GM23338 (cell line): ENCODE measurements around the gene GPI. TPM values are rescaled to one million over a fixed set of nuclear protein-coding genes. Genes with fewer than 3 reads are reported as not detected.

Experiments
- ATAC-seq: fragments of 200-7000 bp; cut with Tn5 transposase; 3 replicates; pipeline ENCODE4 v1.9.1; 2020
- DNase-seq: peaks from one replicate; pipeline ENCODE4 v3.0.0-alpha.2; 2015; ENCODE audit warnings: low spot score
- H2AFZ ChIP-seq: fragments of 200-600 bp; sonication (generic); 2 replicates; pipeline ENCODE4 v1.8.0; 2016; ENCODE audit warnings: antibody characterized with exemption, mild to moderate bottlenecking, moderate library complexity
- H3F3A ChIP-seq: fragments of 200-600 bp; sonication (generic); replicated peaks from 2 replicates; pipeline ENCODE4 v1.8.0; 2017; ENCODE audit warnings: antibody characterized with exemption, mixed run types, low read depth
- H3K27ac ChIP-seq: fragments of 200-600 bp; sonication (generic); 2 replicates; pipeline ENCODE4 v1.6.1; 2016; ENCODE audit warnings: low read depth
- H3K27me3 ChIP-seq: fragments of 200-600 bp; sonication (generic); 2 replicates; pipeline ENCODE4 v1.8.0; 2016; ENCODE audit warnings: mild to moderate bottlenecking, mixed run types, moderate library complexity; ENCODE audit not compliant: insufficient read depth
- H3K36me3 ChIP-seq: fragments of 200-600 bp; sonication (generic); 2 replicates; pipeline ENCODE4 v1.8.0; 2016; ENCODE audit warnings: mild to moderate bottlenecking; ENCODE audit not compliant: insufficient read depth
- H3K4me1 ChIP-seq: fragments of 200-600 bp; sonication (generic); 2 replicates; pipeline ENCODE4 v1.8.0; 2016; ENCODE audit warnings: mild to moderate bottlenecking, moderate library complexity; ENCODE audit not compliant: insufficient read depth
- H3K4me2 ChIP-seq: fragments of 200-600 bp; sonication (generic); 2 replicates; pipeline ENCODE4 v1.7.1; 2017; ENCODE audit warnings: mixed run types
- H3K4me3 ChIP-seq: fragments of 200-600 bp; sonication (generic); 2 replicates; pipeline ENCODE4 v1.6.1; 2016; ENCODE audit warnings: mixed run types
- H3K79me2 ChIP-seq: fragments of 200-600 bp; sonication (generic); replicated peaks from 2 replicates; pipeline ENCODE4 v1.8.0; 2017; ENCODE audit warnings: mild to moderate bottlenecking; ENCODE audit not compliant: insufficient read depth
- H3K9me2 ChIP-seq: fragments of 200-600 bp; sonication (generic); 2 replicates; pipeline ENCODE4 v1.8.0; 2017; ENCODE audit not compliant: insufficient read depth
- H4K20me1 ChIP-seq: fragments of 200-600 bp; sonication (generic); replicated peaks from 2 replicates; pipeline ENCODE4 v1.8.0; 2017; ENCODE audit warnings: mild to moderate bottlenecking; ENCODE audit not compliant: insufficient read depth
- H3K27ac Mint-ChIP-seq: 2 replicates; pipeline ENCODE4 v1.8.0; 2020; ENCODE audit warnings: inconsistent platforms, mild to moderate bottlenecking, moderate library complexity, mixed read lengths
- H3K27me3 Mint-ChIP-seq: 3 replicates; pipeline ENCODE4 v1.8.0; 2022; ENCODE audit warnings: low read depth, mild to moderate bottlenecking, moderate library complexity, mixed read lengths, inconsistent platforms; ENCODE audit not compliant: insufficient read depth, poor library complexity
- H3K36me3 Mint-ChIP-seq: 3 replicates; pipeline ENCODE4 v1.8.0; 2021; ENCODE audit warnings: low read depth, mild to moderate bottlenecking, inconsistent platforms, moderate library complexity, mixed read lengths
- H3K4me1 Mint-ChIP-seq: 3 replicates; pipeline ENCODE4 v1.8.0; 2020; ENCODE audit warnings: mild to moderate bottlenecking, inconsistent platforms, mixed read lengths
- H3K4me3 Mint-ChIP-seq: 3 replicates; pipeline ENCODE4 v1.8.0; 2021; ENCODE audit warnings: moderate library complexity, mild to moderate bottlenecking, inconsistent platforms, mixed read lengths
- H3K9me3 Mint-ChIP-seq: 3 replicates; pipeline ENCODE4 v1.8.0; 2020; ENCODE audit warnings: moderate library complexity, mild to moderate bottlenecking, inconsistent platforms, mixed read lengths
- JUNB ChIP-seq: IDR thresholded peaks from one replicate; pipeline ENCODE4 v1.6.1; 2016; ENCODE audit warnings: antibody characterized with exemption; ENCODE audit not compliant: unreplicated experiment
- NANOG ChIP-seq: IDR thresholded peaks from 2 replicates; pipeline ENCODE4 v1.6.1; 2016; ENCODE audit warnings: antibody characterized with exemption, borderline replicate concordance
- POLR2AphosphoS5 ChIP-seq: IDR thresholded peaks from 2 replicates; pipeline ENCODE4 v1.6.1; 2016; ENCODE audit warnings: antibody characterized with exemption, low read depth
- polyA plus RNA-seq: library from polyadenylated mRNA; unstranded; fragments of >200 nt; fragmentation: Nextera tagmentation; extraction: Ambion mirVana; gene quantifications from 2 replicates; pipeline ENCODE4 v1.2.1, GENCODE V29; 2016
- total RNA-seq: library from RNA; depleted of rRNA; stranded (reverse); fragments of >200 nt; shearing (Covaris generic); gene quantifications from 2 replicates; pipeline ENCODE4 v1.2.3, GENCODE V29; 2014
- TF ChIP-seq, protein P1 (sequence below): IDR thresholded peaks from one replicate; pipeline ENCODE4 v1.6.1; 2018; ENCODE audit warnings: antibody characterized with exemption; ENCODE audit not compliant: unreplicated experiment
- TF ChIP-seq, protein P2 (sequence below), 2 experiments: fragments of 200-600 bp in 1 of 2; sonication (generic) in 1 of 2; conservative IDR thresholded peaks; 2 replicates each; pipeline versions ENCODE4 v1.5.1 to v1.6.1; 2016 to 2017; ENCODE audit warnings: antibody characterized with exemption in 2 of 2, low read depth in 2 of 2, mild to moderate bottlenecking in 2 of 2, moderate library complexity in 1 of 2
- TF ChIP-seq, protein P3 (sequence below): IDR thresholded peaks from 2 replicates; pipeline ENCODE4 v1.6.1; 2016; ENCODE audit warnings: antibody characterized with exemption
- TF ChIP-seq, protein P4 (sequence below): fragments of 250-450 bp; sonication (Bioruptor Pico); IDR thresholded peaks from 2 replicates; pipeline ENCODE4 v1.5.0; 2020; ENCODE audit warnings: mild to moderate bottlenecking, moderate library complexity

Gene GPI
- total and polyA plus RNA-seq, 2 experiments from 2014 or later: 136 to 327 TPM

DNA sequence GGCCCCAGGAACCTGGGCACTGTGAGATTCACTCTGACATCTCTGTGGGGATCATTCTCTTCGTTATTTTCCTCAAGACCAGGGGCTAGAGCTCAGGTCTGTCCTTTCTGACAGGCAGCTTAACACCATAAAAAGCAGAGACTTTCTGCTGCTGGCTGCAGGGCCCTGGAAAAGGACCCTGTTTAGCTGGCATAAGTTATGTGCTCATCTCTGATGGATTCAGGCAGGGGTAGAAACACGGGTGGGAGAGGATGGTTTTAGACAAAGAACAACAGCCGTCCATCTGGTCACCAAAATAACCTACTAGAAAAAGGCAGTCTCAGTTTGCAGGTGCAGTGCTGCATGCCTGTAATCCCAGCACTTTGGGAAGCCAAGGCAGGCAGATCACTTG lies 2.3 kb upstream of the GPI start (continued):
- TF ChIP-seq, protein P1, sequence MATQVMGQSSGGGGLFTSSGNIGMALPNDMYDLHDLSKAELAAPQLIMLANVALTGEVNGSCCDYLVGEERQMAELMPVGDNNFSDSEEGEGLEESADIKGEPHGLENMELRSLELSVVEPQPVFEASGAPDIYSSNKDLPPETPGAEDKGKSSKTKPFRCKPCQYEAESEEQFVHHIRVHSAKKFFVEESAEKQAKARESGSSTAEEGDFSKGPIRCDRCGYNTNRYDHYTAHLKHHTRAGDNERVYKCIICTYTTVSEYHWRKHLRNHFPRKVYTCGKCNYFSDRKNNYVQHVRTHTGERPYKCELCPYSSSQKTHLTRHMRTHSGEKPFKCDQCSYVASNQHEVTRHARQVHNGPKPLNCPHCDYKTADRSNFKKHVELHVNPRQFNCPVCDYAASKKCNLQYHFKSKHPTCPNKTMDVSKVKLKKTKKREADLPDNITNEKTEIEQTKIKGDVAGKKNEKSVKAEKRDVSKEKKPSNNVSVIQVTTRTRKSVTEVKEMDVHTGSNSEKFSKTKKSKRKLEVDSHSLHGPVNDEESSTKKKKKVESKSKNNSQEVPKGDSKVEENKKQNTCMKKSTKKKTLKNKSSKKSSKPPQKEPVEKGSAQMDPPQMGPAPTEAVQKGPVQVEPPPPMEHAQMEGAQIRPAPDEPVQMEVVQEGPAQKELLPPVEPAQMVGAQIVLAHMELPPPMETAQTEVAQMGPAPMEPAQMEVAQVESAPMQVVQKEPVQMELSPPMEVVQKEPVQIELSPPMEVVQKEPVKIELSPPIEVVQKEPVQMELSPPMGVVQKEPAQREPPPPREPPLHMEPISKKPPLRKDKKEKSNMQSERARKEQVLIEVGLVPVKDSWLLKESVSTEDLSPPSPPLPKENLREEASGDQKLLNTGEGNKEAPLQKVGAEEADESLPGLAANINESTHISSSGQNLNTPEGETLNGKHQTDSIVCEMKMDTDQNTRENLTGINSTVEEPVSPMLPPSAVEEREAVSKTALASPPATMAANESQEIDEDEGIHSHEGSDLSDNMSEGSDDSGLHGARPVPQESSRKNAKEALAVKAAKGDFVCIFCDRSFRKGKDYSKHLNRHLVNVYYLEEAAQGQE: no peak
- TF ChIP-seq NANOG: no peak

DNA sequence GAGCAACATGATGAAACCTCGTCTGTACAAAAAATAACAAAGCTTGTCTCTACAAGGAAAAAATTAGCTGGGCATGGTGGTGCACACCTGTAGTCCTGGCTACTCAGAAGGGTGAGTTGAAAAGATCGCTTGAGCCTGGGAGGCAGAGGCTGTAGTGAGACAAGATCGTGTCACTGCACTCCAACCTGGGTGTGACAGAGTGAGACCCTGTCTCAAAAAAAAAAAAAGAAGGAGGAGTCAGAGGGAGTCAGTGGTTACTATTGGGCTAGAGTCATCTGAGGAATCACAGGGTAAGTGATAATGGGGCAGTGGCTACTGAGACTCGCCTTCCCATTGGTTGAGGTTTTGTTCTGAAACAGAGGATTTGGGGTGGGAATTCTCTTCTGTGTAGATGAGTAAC lies 1.9 kb upstream of the GPI start:
- H3K79me2 ChIP-seq: peaks cover 21% of the 10 kb centered on the region
- peak overlapping the region; percentile 70; the same call in 1 of the 2 replicates for H3K27ac Mint-ChIP-seq
- H3K27me3 Mint-ChIP-seq: peaks cover 36% of the 10 kb centered on the region
- no peaks in the 10 kb centered on the region for H3K27me3 ChIP-seq
- H3K36me3 Mint-ChIP-seq: peaks cover 30% of the 10 kb centered on the region
- no peaks in the 10 kb centered on the region for H3K9me2 ChIP-seq
- no peak for TF ChIP-seq POLR2AphosphoS5
- TF ChIP-seq, protein P2, sequence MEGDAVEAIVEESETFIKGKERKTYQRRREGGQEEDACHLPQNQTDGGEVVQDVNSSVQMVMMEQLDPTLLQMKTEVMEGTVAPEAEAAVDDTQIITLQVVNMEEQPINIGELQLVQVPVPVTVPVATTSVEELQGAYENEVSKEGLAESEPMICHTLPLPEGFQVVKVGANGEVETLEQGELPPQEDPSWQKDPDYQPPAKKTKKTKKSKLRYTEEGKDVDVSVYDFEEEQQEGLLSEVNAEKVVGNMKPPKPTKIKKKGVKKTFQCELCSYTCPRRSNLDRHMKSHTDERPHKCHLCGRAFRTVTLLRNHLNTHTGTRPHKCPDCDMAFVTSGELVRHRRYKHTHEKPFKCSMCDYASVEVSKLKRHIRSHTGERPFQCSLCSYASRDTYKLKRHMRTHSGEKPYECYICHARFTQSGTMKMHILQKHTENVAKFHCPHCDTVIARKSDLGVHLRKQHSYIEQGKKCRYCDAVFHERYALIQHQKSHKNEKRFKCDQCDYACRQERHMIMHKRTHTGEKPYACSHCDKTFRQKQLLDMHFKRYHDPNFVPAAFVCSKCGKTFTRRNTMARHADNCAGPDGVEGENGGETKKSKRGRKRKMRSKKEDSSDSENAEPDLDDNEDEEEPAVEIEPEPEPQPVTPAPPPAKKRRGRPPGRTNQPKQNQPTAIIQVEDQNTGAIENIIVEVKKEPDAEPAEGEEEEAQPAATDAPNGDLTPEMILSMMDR (conservative IDR thresholded peaks at IDR 0.05; ENCODE audit: low read depth in 2 of 2): no peak
- no peak for TF ChIP-seq NANOG
- TF ChIP-seq JUNB: no peak
- TF ChIP-seq, protein P3, sequence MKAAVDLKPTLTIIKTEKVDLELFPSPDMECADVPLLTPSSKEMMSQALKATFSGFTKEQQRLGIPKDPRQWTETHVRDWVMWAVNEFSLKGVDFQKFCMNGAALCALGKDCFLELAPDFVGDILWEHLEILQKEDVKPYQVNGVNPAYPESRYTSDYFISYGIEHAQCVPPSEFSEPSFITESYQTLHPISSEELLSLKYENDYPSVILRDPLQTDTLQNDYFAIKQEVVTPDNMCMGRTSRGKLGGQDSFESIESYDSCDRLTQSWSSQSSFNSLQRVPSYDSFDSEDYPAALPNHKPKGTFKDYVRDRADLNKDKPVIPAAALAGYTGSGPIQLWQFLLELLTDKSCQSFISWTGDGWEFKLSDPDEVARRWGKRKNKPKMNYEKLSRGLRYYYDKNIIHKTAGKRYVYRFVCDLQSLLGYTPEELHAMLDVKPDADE: no peak
- peaks cover 28% of the 10 kb centered on the region for H3F3A ChIP-seq
- H2AFZ ChIP-seq: no peak overlapping the region
- H3K4me2 ChIP-seq: no peak overlapping the region
- no peak overlapping the region for H3K4me3 ChIP-seq
- H3K9me3 Mint-ChIP-seq: no peaks in the 10 kb centered on the region; the same call in 2 of the 3 replicates
- ATAC-seq (peak; percentile 4), DNase-seq (peak; percentile 71)
- 0 out of 3 replicates have a peak overlapping the region, but pooled peaks have one; percentile 15 for H3K4me3 Mint-ChIP-seq
- peaks cover 20% of the 10 kb centered on the region for H4K20me1 ChIP-seq
- H3K4me1 ChIP-seq: peaks cover 19% of the 10 kb centered on the region
- H3K4me1 Mint-ChIP-seq: peaks cover 35% of the 10 kb centered on the region
- no peak overlapping the region for H3K27ac ChIP-seq
- H3K36me3 ChIP-seq: peaks cover 14% of the 10 kb centered on the region

DNA sequence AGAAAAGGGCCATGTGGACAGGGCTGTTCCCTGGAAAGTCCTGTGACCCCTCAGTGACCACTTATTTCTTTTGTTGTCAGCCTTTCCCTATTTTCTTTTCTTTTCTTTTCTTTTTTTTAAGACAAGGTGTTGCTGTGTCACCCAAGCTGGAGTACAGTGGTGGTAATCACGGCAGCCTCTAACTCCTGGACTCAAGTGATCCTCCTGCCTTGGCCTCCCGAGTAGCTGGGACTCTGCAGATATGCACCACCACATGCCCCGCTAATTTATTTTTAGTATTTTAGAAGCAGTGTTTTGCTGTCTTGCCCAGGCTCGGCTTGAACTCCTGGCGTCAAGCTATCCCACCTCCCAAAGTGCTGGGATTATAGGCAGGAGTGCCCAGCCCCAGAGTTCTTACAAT lies 1.1 kb upstream of the GPI start:
- no peaks in the 10 kb centered on the region; the same call in 2 of the 3 replicates for H3K9me3 Mint-ChIP-seq
- ATAC-seq: no peak
- H3K27ac ChIP-seq: no peak overlapping the region
- TF ChIP-seq, protein P4, sequence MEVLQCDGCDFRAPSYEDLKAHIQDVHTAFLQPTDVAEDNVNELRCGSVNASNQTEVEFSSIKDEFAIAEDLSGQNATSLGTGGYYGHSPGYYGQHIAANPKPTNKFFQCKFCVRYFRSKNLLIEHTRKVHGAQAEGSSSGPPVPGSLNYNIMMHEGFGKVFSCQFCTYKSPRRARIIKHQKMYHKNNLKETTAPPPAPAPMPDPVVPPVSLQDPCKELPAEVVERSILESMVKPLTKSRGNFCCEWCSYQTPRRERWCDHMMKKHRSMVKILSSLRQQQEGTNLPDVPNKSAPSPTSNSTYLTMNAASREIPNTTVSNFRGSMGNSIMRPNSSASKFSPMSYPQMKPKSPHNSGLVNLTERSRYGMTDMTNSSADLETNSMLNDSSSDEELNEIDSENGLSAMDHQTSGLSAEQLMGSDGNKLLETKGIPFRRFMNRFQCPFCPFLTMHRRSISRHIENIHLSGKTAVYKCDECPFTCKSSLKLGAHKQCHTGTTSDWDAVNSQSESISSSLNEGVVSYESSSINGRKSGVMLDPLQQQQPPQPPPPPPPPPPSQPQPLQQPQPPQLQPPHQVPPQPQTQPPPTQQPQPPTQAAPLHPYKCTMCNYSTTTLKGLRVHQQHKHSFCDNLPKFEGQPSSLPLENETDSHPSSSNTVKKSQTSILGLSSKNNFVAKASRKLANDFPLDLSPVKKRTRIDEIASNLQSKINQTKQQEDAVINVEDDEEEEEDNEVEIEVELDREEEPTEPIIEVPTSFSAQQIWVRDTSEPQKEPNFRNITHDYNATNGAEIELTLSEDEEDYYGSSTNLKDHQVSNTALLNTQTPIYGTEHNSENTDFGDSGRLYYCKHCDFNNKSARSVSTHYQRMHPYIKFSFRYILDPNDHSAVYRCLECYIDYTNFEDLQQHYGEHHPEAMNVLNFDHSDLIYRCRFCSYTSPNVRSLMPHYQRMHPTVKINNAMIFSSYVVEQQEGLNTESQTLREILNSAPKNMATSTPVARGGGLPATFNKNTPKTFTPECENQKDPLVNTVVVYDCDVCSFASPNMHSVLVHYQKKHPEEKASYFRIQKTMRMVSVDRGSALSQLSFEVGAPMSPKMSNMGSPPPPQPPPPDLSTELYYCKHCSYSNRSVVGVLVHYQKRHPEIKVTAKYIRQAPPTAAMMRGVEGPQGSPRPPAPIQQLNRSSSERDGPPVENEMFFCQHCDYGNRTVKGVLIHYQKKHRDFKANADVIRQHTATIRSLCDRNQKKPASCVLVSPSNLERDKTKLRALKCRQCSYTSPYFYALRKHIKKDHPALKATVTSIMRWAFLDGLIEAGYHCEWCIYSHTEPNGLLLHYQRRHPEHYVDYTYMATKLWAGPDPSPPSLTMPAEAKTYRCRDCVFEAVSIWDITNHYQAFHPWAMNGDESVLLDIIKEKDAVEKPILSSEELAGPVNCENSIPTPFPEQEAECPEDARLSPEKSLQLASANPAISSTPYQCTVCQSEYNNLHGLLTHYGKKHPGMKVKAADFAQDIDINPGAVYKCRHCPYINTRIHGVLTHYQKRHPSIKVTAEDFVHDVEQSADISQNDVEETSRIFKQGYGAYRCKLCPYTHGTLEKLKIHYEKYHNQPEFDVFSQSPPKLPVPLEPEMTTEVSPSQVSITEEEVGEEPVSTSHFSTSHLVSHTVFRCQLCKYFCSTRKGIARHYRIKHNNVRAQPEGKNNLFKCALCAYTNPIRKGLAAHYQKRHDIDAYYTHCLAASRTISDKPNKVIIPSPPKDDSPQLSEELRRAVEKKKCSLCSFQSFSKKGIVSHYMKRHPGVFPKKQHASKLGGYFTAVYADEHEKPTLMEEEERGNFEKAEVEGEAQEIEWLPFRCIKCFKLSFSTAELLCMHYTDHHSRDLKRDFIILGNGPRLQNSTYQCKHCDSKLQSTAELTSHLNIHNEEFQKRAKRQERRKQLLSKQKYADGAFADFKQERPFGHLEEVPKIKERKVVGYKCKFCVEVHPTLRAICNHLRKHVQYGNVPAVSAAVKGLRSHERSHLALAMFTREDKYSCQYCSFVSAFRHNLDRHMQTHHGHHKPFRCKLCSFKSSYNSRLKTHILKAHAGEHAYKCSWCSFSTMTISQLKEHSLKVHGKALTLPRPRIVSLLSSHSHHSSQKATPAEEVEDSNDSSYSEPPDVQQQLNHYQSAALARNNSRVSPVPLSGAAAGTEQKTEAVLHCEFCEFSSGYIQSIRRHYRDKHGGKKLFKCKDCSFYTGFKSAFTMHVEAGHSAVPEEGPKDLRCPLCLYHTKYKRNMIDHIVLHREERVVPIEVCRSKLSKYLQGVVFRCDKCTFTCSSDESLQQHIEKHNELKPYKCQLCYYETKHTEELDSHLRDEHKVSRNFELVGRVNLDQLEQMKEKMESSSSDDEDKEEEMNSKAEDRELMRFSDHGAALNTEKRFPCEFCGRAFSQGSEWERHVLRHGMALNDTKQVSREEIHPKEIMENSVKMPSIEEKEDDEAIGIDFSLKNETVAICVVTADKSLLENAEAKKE (CRISPR knock-in tag): no peak

More for the DNA sequence above, 1.1 kb upstream of the GPI start:
- peaks cover 13% of the 10 kb centered on the region for H3K4me1 ChIP-seq
- Mint-ChIP-seq H3K4me3 (no peak overlapping the region; the same call in 1 of the 3 replicates), H3K4me1 (peaks cover 29% of the 10 kb centered on the region), H3K27ac (no peak overlapping the region), H3K27me3 (peaks cover 36% of the 10 kb centered on the region), H3K36me3 (peaks cover 37% of the 10 kb centered on the region)
- H3K79me2 ChIP-seq: peaks cover 24% of the 10 kb centered on the region
- no peak overlapping the region; the same call in 1 of the 2 replicates for H2AFZ ChIP-seq
- H3K4me2 ChIP-seq: no peak overlapping the region; the same call in 1 of the 2 replicates
- no peaks in the 10 kb centered on the region for H3K27me3 ChIP-seq
- no peaks in the 10 kb centered on the region for H3K9me2 ChIP-seq
- no peak overlapping the region for H3K4me3 ChIP-seq
- peaks cover 20% of the 10 kb centered on the region for H3F3A ChIP-seq
- peaks cover 22% of the 10 kb centered on the region for H4K20me1 ChIP-seq
- peaks cover 22% of the 10 kb centered on the region for H3K36me3 ChIP-seq
- DNase-seq: no peak
